Aorta (tissue), 5 donors: ENCODE results near the gene ITPRIPL1. TPM values are rescaled to one million over a fixed set of nuclear protein-coding genes. Genes with fewer than 3 reads are reported as not detected.

Experiments used
- ATAC-seq: fragments of 200-7000 bp; cut with Tn5 transposase; one replicate; pipeline ENCODE4 v1.9.1; 2022; ENCODE audit warnings: moderate library complexity; ENCODE audit not compliant: low FRiP score
- DNase-seq, 2 donors: peaks; one replicate each; pipeline ENCODE4 v3.0.0-alpha.2; 2020
- H3K27ac ChIP-seq, 2 donors: one replicate each; pipeline ENCODE4 v1.5.1; 2013; ENCODE audit warnings: low read length in 2 of 2, mild to moderate bottlenecking in 2 of 2, moderate library complexity in 2 of 2, control low read depth in 1 of 2, inconsistent platforms in 1 of 2, low read depth in 1 of 2
- H3K27me3 ChIP-seq, 2 donors: one replicate each; pipeline ENCODE4 v1.6.1; 2013; ENCODE audit warnings: control low read depth in 1 of 2, low read length in 1 of 2, mild to moderate bottlenecking in 1 of 2, moderate library complexity in 1 of 2; ENCODE audit not compliant: insufficient read depth in 2 of 2, control insufficient read depth in 1 of 2
- H3K36me3 ChIP-seq, 2 donors: one replicate each; pipeline ENCODE4 v1.6.1; 2013; ENCODE audit warnings: control low read depth in 1 of 2, low read length in 1 of 2, mild to moderate bottlenecking in 1 of 2; ENCODE audit not compliant: insufficient read depth in 2 of 2, control insufficient read depth in 1 of 2
- H3K4me1 ChIP-seq, 2 donors: one replicate each; pipeline ENCODE4 v1.6.1; 2013; ENCODE audit warnings: low read length in 2 of 2, control low read depth in 1 of 2, mild to moderate bottlenecking in 1 of 2, moderate library complexity in 1 of 2; ENCODE audit not compliant: insufficient read depth in 2 of 2, control insufficient read depth in 1 of 2
- H3K4me3 ChIP-seq, 2 donors: one replicate each; pipeline ENCODE4 v1.5.1; 2013; ENCODE audit warnings: low read length in 2 of 2, control low read depth in 1 of 2, mild to moderate bottlenecking in 1 of 2
- H3K9me3 ChIP-seq: one replicate; pipeline ENCODE4 v1.6.1; 2013; ENCODE audit warnings: mild to moderate bottlenecking, low read length; ENCODE audit not compliant: control insufficient read depth
- WGBS, 2 donors: extraction: QIAGEN DNeasy Blood & Tissue Kit; methylation state at CpG; one replicate each; pipeline ENCODE4 v1.1.7; 2013; 5-methylcytosine and 5-hydroxymethylcytosine counted together
- intact Hi-C, 2 donors: fragments of 100-400 bp; cut with DNase I; formaldehyde crosslinking; loops; one replicate each; pipeline versions ENCODE4 v1.14.2 to v1.15.0; 2022
- polyA plus RNA-seq, 2 donors: library from polyadenylated mRNA; stranded (reverse); fragments of 200-250 nt; gene quantifications; one replicate each; pipeline ENCODE4 v1.2.3, GENCODE V29; 2013
- total RNA-seq, 2 donors: library from RNA; stranded (reverse); fragmentation: NEBNext Ultra II Directional; extraction: Animal tissue kit (Norgen Biotek cat#: 25700); gene quantifications; one replicate each; pipeline ENCODE4 v1.2.1, GENCODE V29; 2021
- donor health status: healthy with polysubstance abuse.
- donor health status: Bipolar disorder and iron deficiency.
- donor health status: DM: no; HTN: no; CAD: no.
- donor health status: DM: no; HTN: no; CAD: no.
- donor health status: DM: yes; HTN: yes; CAD: no.

ITPRIPL1 gene
- total and polyA plus RNA-seq, 4 donors = 1.2 to 3.6 (median 1.9) TPM; not detected in 1

DNA sequence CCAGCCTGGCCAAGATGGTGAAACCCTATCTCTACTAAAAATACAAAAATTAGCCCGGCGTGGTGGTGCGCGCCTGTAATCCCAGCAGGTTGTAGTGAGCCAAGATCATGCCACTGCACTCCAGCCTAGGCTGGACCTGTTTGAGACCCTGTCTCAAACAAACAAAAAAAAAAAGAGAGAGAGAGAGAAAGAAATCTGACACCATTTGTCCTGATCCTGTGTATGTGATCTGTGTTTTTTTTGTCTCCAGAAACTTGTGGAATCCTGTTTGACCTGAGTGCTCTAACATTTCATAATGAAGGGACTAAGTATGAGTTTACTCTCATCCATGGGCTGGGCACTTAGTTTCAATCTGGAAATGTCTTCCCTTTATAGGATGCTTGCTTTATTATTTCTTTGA lies 6.4 kb upstream of the ITPRIPL1 start:
- no peak for DNase-seq
- Histone ChIP-seq H3K4me3 (no peak overlapping the region), H3K9me3 (no peaks in the 10 kb centered on the region), H3K27me3 (no peaks in the 10 kb centered on the region), H3K27ac (no peak overlapping the region), H3K4me1 (no peaks in the 10 kb centered on the region), H3K36me3 (no peaks in the 10 kb centered on the region)
- intact Hi-C loops = no loop called here
- no peak for ATAC-seq
- WGBS, 2 donors = 95 to 96% methylated on average over 4 of the region's 4 CpGs

DNA sequence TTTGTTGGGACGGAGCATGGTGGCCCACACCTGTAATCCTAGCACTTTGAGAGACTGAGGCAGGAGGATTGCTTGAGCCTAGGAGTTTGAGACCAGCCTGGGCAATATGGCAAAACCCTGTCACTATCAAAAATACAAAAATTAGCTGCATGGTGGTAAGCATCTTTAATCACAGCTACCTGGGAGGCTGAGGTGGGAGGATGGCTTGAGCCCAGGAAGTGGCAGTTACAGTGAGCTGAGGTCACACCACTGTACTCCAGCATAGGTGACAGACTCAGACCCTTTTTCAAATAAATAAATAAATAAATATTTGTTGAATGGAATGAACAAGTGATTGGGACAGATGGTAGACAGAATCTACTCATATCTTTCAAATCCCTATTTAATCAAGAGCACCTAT lies 5.7 kb upstream of the ITPRIPL1 start:
- no peaks in the 10 kb centered on the region for H3K27me3 ChIP-seq
- WGBS, 2 donors = 95 to 97% methylated on average over 1 of the region's 1 CpG

DNA sequence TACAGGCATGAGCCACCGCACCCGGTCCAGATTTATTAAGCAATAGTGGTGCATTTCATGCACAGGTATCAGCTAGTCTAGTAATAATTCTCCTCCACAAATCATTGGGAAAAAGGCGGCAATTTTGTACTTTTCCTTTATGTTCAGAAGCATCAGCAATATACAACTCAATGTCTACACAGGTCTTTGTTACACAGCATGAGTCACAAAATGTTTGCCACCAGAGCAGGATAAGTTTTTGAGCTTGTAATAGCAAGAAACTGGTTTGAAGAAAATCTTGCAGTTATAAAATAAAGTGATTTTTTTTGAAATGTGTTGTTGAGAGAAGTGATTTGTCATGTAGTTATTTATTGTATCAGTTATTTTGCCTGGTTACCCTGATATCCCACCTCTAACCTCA lies 4.8 kb upstream of the ITPRIPL1 start:
- intact Hi-C loops = no loop called here
- no peak for ATAC-seq
- no peak overlapping the region for H3K27ac ChIP-seq
- H3K36me3 ChIP-seq = no peaks in the 10 kb centered on the region
- H3K9me3 ChIP-seq = no peaks in the 10 kb centered on the region
- 94% methylated on average over 3 of the region's 3 CpGs for WGBS, 2 donors
- H3K4me1 ChIP-seq = no peaks in the 10 kb centered on the region
- H3K4me3 ChIP-seq = no peak overlapping the region
- no peak for DNase-seq
- no peaks in the 10 kb centered on the region for H3K27me3 ChIP-seq

More for the DNA sequence above, 5.7 kb upstream of the ITPRIPL1 start:
- Histone ChIP-seq H3K9me3 (no peaks in the 10 kb centered on the region), H3K4me3 (no peak overlapping the region), H3K27ac (no peak overlapping the region), H3K36me3 (no peaks in the 10 kb centered on the region), H3K4me1 (no peaks in the 10 kb centered on the region)
- no peak for DNase-seq
- intact Hi-C loops = no loop called here
- ATAC-seq = no peak

DNA sequence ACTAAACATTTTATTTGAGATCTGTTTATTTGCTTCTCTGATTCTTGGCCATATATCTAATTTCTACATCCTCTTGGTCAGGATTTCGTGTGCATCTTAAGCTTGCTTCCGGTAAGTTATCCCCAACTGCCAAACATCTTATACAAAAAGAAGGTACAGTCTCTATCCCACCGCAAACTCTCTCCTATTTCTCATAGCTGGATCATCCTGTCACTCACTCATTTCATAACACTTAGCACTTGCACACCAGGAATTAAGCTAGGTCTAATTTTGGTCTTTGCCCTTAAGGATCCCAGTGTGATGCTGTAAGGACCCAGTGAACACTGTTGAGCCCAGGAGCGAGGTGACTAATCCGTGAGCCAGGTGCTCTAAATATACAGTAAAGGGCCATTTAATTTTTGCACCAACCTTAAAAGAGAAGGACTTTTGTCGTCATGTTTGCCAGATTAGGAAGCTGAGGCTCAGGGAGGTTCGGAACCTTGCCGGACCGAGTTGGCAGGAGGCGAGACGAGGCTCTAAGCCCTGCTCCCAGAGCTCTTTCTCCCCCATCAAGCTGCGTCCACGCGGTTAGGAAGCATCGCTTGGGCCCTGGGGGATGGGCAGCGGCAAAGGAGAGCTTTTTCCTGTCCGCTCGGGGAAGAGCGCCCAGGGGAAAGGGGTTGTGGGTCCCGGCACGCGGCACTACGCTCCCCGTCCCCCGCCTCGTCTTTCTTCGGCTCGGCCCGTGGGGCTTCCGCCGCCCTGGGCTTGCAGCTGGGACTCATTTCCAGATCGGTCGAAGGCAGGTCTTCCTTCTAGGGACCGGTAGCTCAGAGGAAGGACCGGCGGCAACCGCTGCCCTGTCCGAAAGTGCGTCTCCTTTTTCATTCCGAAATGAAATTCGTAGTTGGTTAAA lies 4.1 kb upstream of the ITPRIPL1 start:
- Histone ChIP-seq H3K27me3 (no peaks in the 10 kb centered on the region), H3K4me1 (no peaks in the 10 kb centered on the region), H3K27ac (no peak overlapping the region), H3K4me3 (peak overlapping the region; percentile 33 to 57), H3K36me3 (no peaks in the 10 kb centered on the region), H3K9me3 (no peaks in the 10 kb centered on the region)
- ATAC-seq (peak; percentile 59), DNase-seq (peak; percentile 70 to 80)
- intact Hi-C loops = no loop called here
- WGBS, 2 donors = 6 to 7% methylated on average over 35 to 41 of the region's 41 CpGs

DNA sequence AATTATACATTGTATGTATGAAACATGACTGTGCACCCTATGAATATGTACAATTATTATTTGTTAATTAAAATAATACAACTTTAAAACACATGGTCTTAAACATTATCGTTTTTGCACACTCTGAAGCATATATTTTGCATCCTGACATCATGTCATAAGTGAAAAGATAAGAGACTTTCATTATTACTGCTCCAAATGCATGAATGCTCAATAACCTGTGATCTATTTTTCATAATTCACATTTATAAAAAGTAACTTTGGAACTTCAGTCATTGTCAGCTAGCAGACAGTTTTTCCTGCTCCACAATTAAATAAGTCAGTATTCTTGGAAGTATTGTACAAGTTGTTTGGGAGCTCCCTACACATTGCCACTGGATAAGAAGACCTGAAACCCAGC lies 1.3 kb upstream of the ITPRIPL1 start:
- Histone ChIP-seq H3K27ac (no peak overlapping the region), H3K9me3 (no peaks in the 10 kb centered on the region), H3K4me1 (no peaks in the 10 kb centered on the region), H3K27me3 (no peaks in the 10 kb centered on the region), H3K36me3 (no peaks in the 10 kb centered on the region), H3K4me3 (no peak overlapping the region)
- DNase-seq (no peak), ATAC-seq (no peak)
- intact Hi-C loops = no loop called here
- 96 to 100% methylated on average over 1 of the region's 1 CpG for WGBS, 2 donors

DNA sequence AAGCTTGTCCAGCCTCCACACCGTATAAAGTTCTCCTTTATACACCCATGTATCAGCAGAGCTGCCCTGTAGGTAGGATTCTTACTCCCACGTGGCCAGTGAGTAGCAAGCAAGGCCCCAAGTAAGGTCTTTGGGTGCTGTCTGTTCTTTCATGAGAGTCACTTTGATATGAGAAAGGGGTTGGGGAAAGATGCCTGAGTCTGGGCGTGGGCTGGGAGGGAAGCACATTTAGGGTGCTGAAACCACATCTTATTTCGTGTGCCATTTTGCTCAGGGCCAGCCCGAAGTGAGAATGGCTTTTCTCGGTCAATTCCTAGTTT lies 436 bp upstream of the ITPRIPL1 start:
- no peak for DNase-seq
- Histone ChIP-seq H3K27ac (no peak overlapping the region), H3K9me3 (no peaks in the 10 kb centered on the region), H3K4me3 (no peak overlapping the region), H3K27me3 (no peaks in the 10 kb centered on the region), H3K36me3 (no peaks in the 10 kb centered on the region), H3K4me1 (no peaks in the 10 kb centered on the region)
- WGBS, 2 donors = 38 to 39% methylated on average over 6 of the region's 6 CpGs
- ATAC-seq = no peak
- intact Hi-C loops = no loop called here

DNA sequence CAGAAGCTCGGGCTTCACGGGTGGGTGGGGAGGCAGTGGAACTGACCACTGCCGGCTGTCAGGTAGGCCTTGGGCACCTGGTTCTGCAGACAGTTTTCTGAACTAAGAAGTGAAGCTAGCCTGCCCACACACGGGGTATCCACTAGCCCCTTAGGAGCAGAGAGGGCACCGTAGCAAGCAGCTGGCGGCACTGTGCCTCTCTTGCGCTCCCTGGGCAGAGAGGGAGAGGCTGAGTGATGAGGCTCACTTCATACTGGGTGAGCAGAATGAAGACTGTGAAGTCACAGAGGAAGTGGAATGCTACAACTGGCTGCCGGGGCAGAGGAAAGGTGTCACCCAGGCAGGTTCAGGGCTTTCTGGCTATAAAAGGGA lies 753 bp downstream of the ITPRIPL1 start:
- intact Hi-C loops = no loop called here
- no peak for ATAC-seq
- H3K27ac ChIP-seq = no peak overlapping the region
- DNase-seq = no peak
- no peaks in the 10 kb centered on the region for H3K9me3 ChIP-seq
- H3K4me3 ChIP-seq = no peak overlapping the region
- H3K36me3 ChIP-seq = no peaks in the 10 kb centered on the region
- WGBS, 2 donors = 43 to 46% methylated on average over 8 of the region's 8 CpGs
- no peaks in the 10 kb centered on the region for H3K4me1 ChIP-seq
- no peaks in the 10 kb centered on the region for H3K27me3 ChIP-seq

DNA sequence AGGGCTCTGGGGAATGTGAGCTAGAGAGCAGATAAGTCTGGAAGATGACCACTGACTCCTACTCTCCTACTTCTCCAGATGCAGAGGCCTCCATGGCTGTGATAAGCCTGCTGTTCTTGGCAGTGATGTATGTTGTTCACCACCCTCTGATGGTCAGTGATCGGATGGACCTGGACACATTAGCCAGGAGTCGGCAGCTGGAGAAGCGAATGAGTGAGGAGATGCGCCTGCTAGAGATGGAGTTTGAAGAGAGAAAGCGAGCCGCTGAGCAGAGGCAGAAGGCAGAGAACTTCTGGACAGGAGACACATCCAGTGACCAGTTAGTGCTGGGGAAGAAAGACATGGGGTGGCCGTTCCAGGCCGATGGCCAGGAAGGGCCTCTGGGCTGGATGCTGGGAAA lies 1.4 kb downstream of the ITPRIPL1 start:
- no peaks in the 10 kb centered on the region for H3K4me1 ChIP-seq
- no peak for DNase-seq
- H3K27ac ChIP-seq = no peak overlapping the region
- no peak overlapping the region for H3K4me3 ChIP-seq
- H3K27me3 ChIP-seq = no peaks in the 10 kb centered on the region
- H3K9me3 ChIP-seq = no peaks in the 10 kb centered on the region
- ATAC-seq = no peak
- H3K36me3 ChIP-seq = no peaks in the 10 kb centered on the region
- WGBS, 2 donors = 92 to 96% methylated on average over 8 of the region's 8 CpGs
- intact Hi-C loops = no loop called here

DNA sequence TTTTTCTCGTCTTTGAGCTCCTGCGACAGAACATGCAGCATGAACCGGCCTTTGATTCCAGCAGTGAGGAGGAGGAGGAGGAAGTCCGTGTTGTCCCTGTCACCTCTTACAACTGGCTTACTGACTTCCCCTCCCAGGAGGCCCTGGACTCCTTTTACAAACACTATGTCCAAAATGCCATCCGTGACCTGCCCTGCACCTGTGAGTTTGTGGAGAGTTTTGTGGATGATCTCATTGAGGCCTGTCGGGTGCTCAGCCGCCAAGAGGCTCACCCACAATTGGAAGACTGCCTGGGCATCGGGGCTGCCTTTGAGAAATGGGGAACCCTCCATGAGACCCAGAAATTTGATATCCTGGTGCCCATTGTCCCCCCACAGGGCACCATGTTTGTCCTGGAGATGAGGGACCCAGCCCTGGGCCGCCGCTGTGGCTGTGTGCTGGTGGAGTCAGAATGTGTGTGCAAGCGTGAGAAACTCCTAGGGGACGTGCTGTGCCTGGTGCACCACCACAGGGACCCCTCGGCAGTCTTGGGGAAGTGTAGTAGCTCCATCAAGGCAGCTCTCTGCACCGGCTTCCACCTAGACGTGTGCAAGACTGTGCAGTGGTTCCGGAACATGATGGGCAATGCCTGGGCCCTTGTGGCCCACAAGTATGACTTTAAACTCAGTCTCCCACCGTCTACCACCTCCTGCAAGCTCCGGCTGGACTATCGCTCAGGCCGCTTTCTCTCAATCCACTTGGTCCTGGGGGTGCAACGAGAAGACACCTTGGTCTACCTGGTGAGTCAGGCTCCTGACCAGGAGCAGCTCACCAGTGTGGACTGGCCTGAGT lies 2.1 kb downstream of the ITPRIPL1 start:
- no peaks in the 10 kb centered on the region for H3K27me3 ChIP-seq
- H3K4me1 ChIP-seq = no peaks in the 10 kb centered on the region
- 95 to 97% methylated on average over 21 of the region's 21 CpGs for WGBS, 2 donors
- no peak for DNase-seq
- no peaks in the 10 kb centered on the region for H3K9me3 ChIP-seq
- H3K27ac ChIP-seq = no peak overlapping the region
- no peaks in the 10 kb centered on the region for H3K36me3 ChIP-seq
- ATAC-seq = no peak
- intact Hi-C loops = no loop called here
- no peak overlapping the region for H3K4me3 ChIP-seq
